Measurements from ENCODE around the gene EPAS1. TPM values are rescaled to one million over a fixed set of nuclear protein-coding genes. Genes with fewer than 3 reads are reported as not detected.

The EPAS1 gene
- total RNA-seq, 1 donor = 5.2 TPM

- H3K27me3 ChIP-seq (ENCODE audit: insufficient read depth, low read length) = peaks cover 50% of the 10 kb centered on the region
- H3K9me3 ChIP-seq (ENCODE audit: low read depth, low read length) = no peaks in the 10 kb centered on the region
These were observed 6.6 kb downstream of the EPAS1 start for GRCh38 chr2:46303822-46304221.

GRCh38 chr2:46304635-46305034, 7.4 kb downstream of the EPAS1 start:
- peaks cover 14% of the 10 kb centered on the region for H3K4me1 ChIP-seq (ENCODE audit: insufficient read depth, low read length)
- peaks cover 42% of the 10 kb centered on the region for H3K27me3 ChIP-seq (ENCODE audit: insufficient read depth, low read length)

More at GRCh38 chr2:46303822-46304221, 6.6 kb downstream of the EPAS1 start:
- H3K4me1 ChIP-seq (ENCODE audit: insufficient read depth, low read length) = peaks cover 22% of the 10 kb centered on the region
- H3K4me3 ChIP-seq (ENCODE audit: low read length) = no peak overlapping the region

GRCh38 chr2:46305187-46305586, 8.0 kb downstream of the EPAS1 start:
- Histone ChIP-seq H3K9me3 (ENCODE audit: low read depth, low read length) (no peaks in the 10 kb centered on the region), H3K4me3 (ENCODE audit: low read length) (no peak overlapping the region), H3K4me1 (ENCODE audit: insufficient read depth, low read length) (peaks cover 10% of the 10 kb centered on the region), H3K27me3 (ENCODE audit: insufficient read depth, low read length) (peaks cover 37% of the 10 kb centered on the region)

More at GRCh38 chr2:46304635-46305034, 7.4 kb downstream of the EPAS1 start:
- Histone ChIP-seq H3K9me3 (ENCODE audit: low read depth, low read length) (no peaks in the 10 kb centered on the region), H3K4me3 (ENCODE audit: low read length) (no peak overlapping the region)

- Histone ChIP-seq H3K4me3 (ENCODE audit: low read length) (no peak overlapping the region), H3K9me3 (ENCODE audit: low read depth, low read length) (no peaks in the 10 kb centered on the region), H3K27me3 (ENCODE audit: insufficient read depth, low read length) (peaks cover 31% of the 10 kb centered on the region), H3K4me1 (ENCODE audit: insufficient read depth, low read length) (peaks cover 10% of the 10 kb centered on the region)
These were observed 8.6 kb downstream of the EPAS1 start for GRCh38 chr2:46305767-46306166.

GRCh38 chr2:46306330-46306751, 9.1 kb downstream of the EPAS1 start:
- Histone ChIP-seq H3K27me3 (ENCODE audit: insufficient read depth, low read length) (peaks cover 27% of the 10 kb centered on the region), H3K4me1 (ENCODE audit: insufficient read depth, low read length) (peaks cover 10% of the 10 kb centered on the region), H3K9me3 (ENCODE audit: low read depth, low read length) (no peaks in the 10 kb centered on the region), H3K4me3 (ENCODE audit: low read length) (no peak overlapping the region)

- Histone ChIP-seq H3K4me3 (ENCODE audit: low read length) (no peak overlapping the region), H3K4me1 (ENCODE audit: insufficient read depth, low read length) (peaks cover 10% of the 10 kb centered on the region), H3K9me3 (ENCODE audit: low read depth, low read length) (no peaks in the 10 kb centered on the region), H3K27me3 (ENCODE audit: insufficient read depth, low read length) (peaks cover 21% of the 10 kb centered on the region)
These were observed 9.9 kb downstream of the EPAS1 start for GRCh38 chr2:46306988-46307655.

- H3K4me1 ChIP-seq (ENCODE audit: insufficient read depth, low read length) = peaks cover 10% of the 10 kb centered on the region
- peaks cover 17% of the 10 kb centered on the region for H3K27me3 ChIP-seq (ENCODE audit: insufficient read depth, low read length)
- H3K9me3 ChIP-seq (ENCODE audit: low read depth, low read length) = no peaks in the 10 kb centered on the region
- no peak overlapping the region for H3K4me3 ChIP-seq (ENCODE audit: low read length)
These were observed 10.9 kb downstream of the EPAS1 start for GRCh38 chr2:46308081-46308480.

GRCh38 chr2:46308629-46309028, 11.4 kb downstream of the EPAS1 start:
- no peak overlapping the region for H3K4me3 ChIP-seq (ENCODE audit: low read length)
- H3K27me3 ChIP-seq (ENCODE audit: insufficient read depth, low read length) = peaks cover 12% of the 10 kb centered on the region
- H3K9me3 ChIP-seq (ENCODE audit: low read depth, low read length) = no peaks in the 10 kb centered on the region
- peaks cover 10% of the 10 kb centered on the region for H3K4me1 ChIP-seq (ENCODE audit: insufficient read depth, low read length)

- H3K4me1 ChIP-seq (ENCODE audit: insufficient read depth, low read length) = peaks cover 10% of the 10 kb centered on the region
- no peak overlapping the region for H3K4me3 ChIP-seq (ENCODE audit: low read length)
- H3K9me3 ChIP-seq (ENCODE audit: low read depth, low read length) = no peaks in the 10 kb centered on the region
- peaks cover 8% of the 10 kb centered on the region for H3K27me3 ChIP-seq (ENCODE audit: insufficient read depth, low read length)
These were observed 12.1 kb downstream of the EPAS1 start for GRCh38 chr2:46309052-46309953.

- no peaks in the 10 kb centered on the region for H3K27me3 ChIP-seq (ENCODE audit: insufficient read depth, low read length)
- no peaks in the 10 kb centered on the region for H3K9me3 ChIP-seq (ENCODE audit: low read depth, low read length)
- no peak overlapping the region for H3K4me3 ChIP-seq (ENCODE audit: low read length)
- H3K4me1 ChIP-seq (ENCODE audit: insufficient read depth, low read length) = peaks cover 2% of the 10 kb centered on the region
These were observed 13.2 kb downstream of the EPAS1 start for GRCh38 chr2:46310446-46310845.

- peaks cover 11% of the 10 kb centered on the region for H3K4me1 ChIP-seq (ENCODE audit: insufficient read depth, low read length)
- H3K4me3 ChIP-seq (ENCODE audit: low read length) = no peak overlapping the region
- no peaks in the 10 kb centered on the region for H3K9me3 ChIP-seq (ENCODE audit: low read depth, low read length)
- H3K27me3 ChIP-seq (ENCODE audit: insufficient read depth, low read length) = no peaks in the 10 kb centered on the region
These were observed 14.5 kb downstream of the EPAS1 start for GRCh38 chr2:46311651-46312223.

- H3K9me3 ChIP-seq (ENCODE audit: low read depth, low read length) = no peaks in the 10 kb centered on the region
- H3K4me3 ChIP-seq (ENCODE audit: low read length) = no peak overlapping the region
- no peaks in the 10 kb centered on the region for H3K27me3 ChIP-seq (ENCODE audit: insufficient read depth, low read length)
- H3K4me1 ChIP-seq (ENCODE audit: insufficient read depth, low read length) = peaks cover 11% of the 10 kb centered on the region
These were observed 15.9 kb downstream of the EPAS1 start for GRCh38 chr2:46313063-46313462.

- H3K4me3 ChIP-seq (ENCODE audit: low read length) = no peak overlapping the region
- H3K9me3 ChIP-seq (ENCODE audit: low read depth, low read length) = no peaks in the 10 kb centered on the region
- H3K4me1 ChIP-seq (ENCODE audit: insufficient read depth, low read length) = peaks cover 11% of the 10 kb centered on the region
- H3K27me3 ChIP-seq (ENCODE audit: insufficient read depth, low read length) = no peaks in the 10 kb centered on the region
These were observed 17.0 kb downstream of the EPAS1 start for GRCh38 chr2:46314065-46314835.

GRCh38 chr2:46315103-46315890, 18.1 kb downstream of the EPAS1 start:
- Histone ChIP-seq H3K4me1 (ENCODE audit: insufficient read depth, low read length) (peaks cover 11% of the 10 kb centered on the region), H3K4me3 (ENCODE audit: low read length) (no peak overlapping the region)

More at GRCh38 chr2:46315103-46315890, 18.1 kb downstream of the EPAS1 start:
- Histone ChIP-seq H3K27me3 (ENCODE audit: insufficient read depth, low read length) (no peaks in the 10 kb centered on the region), H3K9me3 (ENCODE audit: low read depth, low read length) (no peaks in the 10 kb centered on the region)

Measured in mononuclear cell (primary cell).